Measurements from ENCODE around the gene NECAB3.

DNA sequence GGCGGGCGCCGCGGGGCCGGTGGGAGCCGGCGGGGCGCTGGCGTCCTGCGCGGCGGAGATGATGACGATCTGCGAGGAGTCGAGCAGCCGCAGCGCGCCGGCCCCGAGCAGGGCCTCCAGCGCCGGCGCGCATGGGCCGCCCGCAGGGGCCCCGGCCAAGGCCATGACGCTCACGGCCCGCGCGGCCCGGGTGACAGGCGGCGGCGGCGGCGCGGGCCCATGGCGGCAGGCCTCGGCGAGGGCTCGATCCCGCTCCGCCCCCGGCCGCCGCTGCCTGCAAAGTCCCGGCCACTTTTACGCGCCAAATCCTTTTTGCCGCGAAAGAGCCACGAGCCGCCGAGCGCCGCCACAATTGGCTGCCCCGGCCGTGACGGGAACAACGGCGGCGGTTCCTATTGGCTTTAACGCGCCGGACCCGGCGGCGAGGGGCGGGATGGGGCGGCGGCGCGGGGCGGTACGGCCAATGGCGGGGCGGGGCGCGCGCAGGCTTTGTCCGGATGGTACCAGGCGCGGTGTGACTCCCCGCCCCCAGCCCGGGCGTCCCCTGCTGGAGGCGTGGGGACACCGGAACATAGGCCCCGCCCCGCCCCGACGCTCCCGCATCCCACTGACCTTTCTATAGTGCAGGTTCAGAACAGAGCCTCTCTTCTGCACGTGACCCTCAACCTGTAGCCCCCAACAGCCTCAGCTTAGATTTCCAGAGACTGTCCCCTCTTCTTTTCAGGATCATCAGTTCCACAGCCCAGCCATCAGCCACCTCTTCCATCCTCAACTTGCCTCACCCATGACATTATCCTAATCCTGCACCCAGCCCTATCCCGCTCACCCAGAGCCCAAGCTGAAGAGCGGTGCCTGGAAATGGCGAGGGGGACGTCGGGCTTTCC, 12.1 kb upstream of the NECAB3 start, which contains the start of gene E2F1:
- TF ChIP-seq, protein P1, sequence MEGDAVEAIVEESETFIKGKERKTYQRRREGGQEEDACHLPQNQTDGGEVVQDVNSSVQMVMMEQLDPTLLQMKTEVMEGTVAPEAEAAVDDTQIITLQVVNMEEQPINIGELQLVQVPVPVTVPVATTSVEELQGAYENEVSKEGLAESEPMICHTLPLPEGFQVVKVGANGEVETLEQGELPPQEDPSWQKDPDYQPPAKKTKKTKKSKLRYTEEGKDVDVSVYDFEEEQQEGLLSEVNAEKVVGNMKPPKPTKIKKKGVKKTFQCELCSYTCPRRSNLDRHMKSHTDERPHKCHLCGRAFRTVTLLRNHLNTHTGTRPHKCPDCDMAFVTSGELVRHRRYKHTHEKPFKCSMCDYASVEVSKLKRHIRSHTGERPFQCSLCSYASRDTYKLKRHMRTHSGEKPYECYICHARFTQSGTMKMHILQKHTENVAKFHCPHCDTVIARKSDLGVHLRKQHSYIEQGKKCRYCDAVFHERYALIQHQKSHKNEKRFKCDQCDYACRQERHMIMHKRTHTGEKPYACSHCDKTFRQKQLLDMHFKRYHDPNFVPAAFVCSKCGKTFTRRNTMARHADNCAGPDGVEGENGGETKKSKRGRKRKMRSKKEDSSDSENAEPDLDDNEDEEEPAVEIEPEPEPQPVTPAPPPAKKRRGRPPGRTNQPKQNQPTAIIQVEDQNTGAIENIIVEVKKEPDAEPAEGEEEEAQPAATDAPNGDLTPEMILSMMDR (IDR thresholded peaks at IDR 0.05), result peak in 2 of 3 donors; percentile 31 to 67
- no peak for TF ChIP-seq POLR2A (IDR thresholded peaks at IDR 0.05)

Data from ovary (tissue), 3 donors.